ENCODE data around the gene CHSY1.
A peak's percentile ranks its signal among the peaks of the same experiment; 100 is the strongest.
"Not testable (repeated sequence)": the region's sequence is repeated elsewhere in the genome, so short reads cannot be mapped to it uniquely, and the experiment has no call there.

Gene CHSY1

GRCh38 chr15:101251830-101252820 is at the start of gene CHSY1:
TSS of gene CHSY1 (minus strand) at chr15:101252048. CDS start at chr15:101251456, 592 bp downstream.
- peak; percentile 54 for DNase-seq

GRCh38 chr15:101296418-101297405 is 44.9 kb upstream of the CHSY1 start:
- no peak for DNase-seq

GRCh38 chr15:101295607-101296161 is 43.8 kb upstream of the CHSY1 start:
- DNase-seq: no peak

GRCh38 chr15:101294731-101295606 is 43.1 kb upstream of the CHSY1 start, which contains the start of gene SNRPA1:
TSS of gene SNRPA1 (minus strand) at chr15:101295248. CDS start at chr15:101295178, 70 bp downstream.
- peak; percentile 90 for DNase-seq

GRCh38 chr15:101293122-101293521 is 41.3 kb upstream of the CHSY1 start:
- peak; percentile 55 for DNase-seq

GRCh38 chr15:101288905-101289513 is 37.2 kb upstream of the CHSY1 start:
- peak; percentile 19 for DNase-seq

GRCh38 chr15:101287342-101287741 is 35.5 kb upstream of the CHSY1 start:
- not testable (repeated sequence) for DNase-seq

- DNase-seq: no peak
Measured at GRCh38 chr15:101286471-101287114, 34.7 kb upstream of the CHSY1 start.

GRCh38 chr15:101283931-101284330 is 32.1 kb upstream of the CHSY1 start:
- DNase-seq: no peak

- DNase-seq: no peak
Measured at GRCh38 chr15:101280007-101280406, 28.2 kb upstream of the CHSY1 start.

- DNase-seq: no peak
Measured at GRCh38 chr15:101277943-101278564, 26.2 kb upstream of the CHSY1 start.

GRCh38 chr15:101277038-101277822 is 25.4 kb upstream of the CHSY1 start, which contains the start of gene SELENOS:
TSS of gene SELENOS (minus strand) at chr15:101277485. CDS start at chr15:101277417, 68 bp downstream.
- DNase-seq: peak; percentile 42

GRCh38 chr15:101276501-101277037 is 24.7 kb upstream of the CHSY1 start:
- no peak for DNase-seq

GRCh38 chr15:101275018-101275417 is 23.2 kb upstream of the CHSY1 start:
- no peak for DNase-seq

GRCh38 chr15:101273534-101273933 is 21.7 kb upstream of the CHSY1 start:
- DNase-seq: no peak

GRCh38 chr15:101272584-101272983 is 20.7 kb upstream of the CHSY1 start:
- no peak for DNase-seq

- no peak for DNase-seq
Measured at GRCh38 chr15:101269479-101270223, 17.8 kb upstream of the CHSY1 start.
